Heart left ventricle (tissue), 16 donors: ENCODE data around the gene RANBP3. TPM values are rescaled to one million over a fixed set of nuclear protein-coding genes. Genes with fewer than 3 reads are reported as not detected.

Source experiments
- ATAC-seq, 4 donors: fragments of 200-7000 bp; cut with Tn5 transposase; one replicate each; pipeline ENCODE4 v1.9.1; 2020 to 2022; ENCODE audit warnings: moderate library complexity in 4 of 4, mild to moderate bottlenecking in 3 of 4, moderate number of reproducible peaks in 1 of 4
- DNase-seq, 5 donors: peaks; one replicate each; pipeline ENCODE4 v3.0.0-alpha.2; 2020
- H3K27ac ChIP-seq, 12 donors: fragments of 200-600 bp; sonication (generic) in 4 of 12; one replicate each; pipeline versions ENCODE4 v1.5.0 to v1.8.0; 2016 to 2022; ENCODE audit warnings: mild to moderate bottlenecking in 2 of 12
- H3K27me3 ChIP-seq, 9 donors: fragments of 200-600 bp; sonication (generic) in 2 of 9; one replicate each; pipeline versions ENCODE4 v1.5.1 to v1.8.0; 2016 to 2022; ENCODE audit warnings: mild to moderate bottlenecking in 3 of 9
- H3K36me3 ChIP-seq, 9 donors: fragments of 200-600 bp; sonication (generic) in 2 of 9; one replicate each; pipeline versions ENCODE4 v1.5.0 to v1.8.0; 2018 to 2022; ENCODE audit warnings: mild to moderate bottlenecking in 2 of 9
- H3K4me1 ChIP-seq, 12 donors: fragments of 200-600 bp; sonication (generic) in 4 of 12; one replicate each; pipeline versions ENCODE4 v1.5.0 to v1.8.0; 2016 to 2022; ENCODE audit warnings: mild to moderate bottlenecking in 3 of 12
- H3K4me3 ChIP-seq, 12 donors: fragments of 200-600 bp; sonication (generic) in 4 of 12; one replicate each; pipeline versions ENCODE4 v1.5.0 to v1.8.0; 2017 to 2022; ENCODE audit warnings: mild to moderate bottlenecking in 9 of 12, moderate library complexity in 4 of 12
- H3K9me3 ChIP-seq, 12 donors: fragments of 200-600 bp; sonication (generic) in 4 of 12; one replicate each; pipeline versions ENCODE4 v1.5.0 to v1.8.0; 2016 to 2022; ENCODE audit warnings: mild to moderate bottlenecking in 1 of 12
- CTCF ChIP-seq, 12 donors: fragments of 200-600 bp; sonication (generic) in 4 of 12; IDR thresholded peaks; one replicate each; pipeline versions ENCODE4 v1.5.0 to v1.8.0; 2018 to 2022; ENCODE audit warnings: antibody characterized with exemption in 12 of 12, mild to moderate bottlenecking in 5 of 12
- POLR2A ChIP-seq, 2 donors: fragments of 450-650 bp; IDR thresholded peaks; one replicate each; pipeline ENCODE4 v1.6.1; 2017; ENCODE audit warnings: antibody characterized with exemption in 2 of 2, mild to moderate bottlenecking in 2 of 2, moderate library complexity in 2 of 2
- WGBS, 4 donors: extraction: QIAGEN DNeasy Blood & Tissue Kit in 2 of 4; methylation state at CpG; one replicate each; pipeline versions ENCODE4 v1.1.5 to v1.1.7; 2013 to 2018; 5-methylcytosine and 5-hydroxymethylcytosine counted together
- intact Hi-C, 10 donors: fragments of 100-400 bp; cut with DNase I; formaldehyde crosslinking; loops; one replicate each; pipeline versions ENCODE4 v1.11.1 to v1.14.2; 2022
- polyA plus RNA-seq, 2 donors: library from polyadenylated mRNA; stranded (reverse); fragments of 200-250 nt; gene quantifications; one replicate each; pipeline ENCODE4 v1.2.3, GENCODE V29; 2013
- total RNA-seq, 9 donors: library from RNA; depleted of rRNA in 2 of 9; stranded (reverse); fragments of >200 nt in 2 of 9; fragmentation: NEBNext Ultra II Directional in 3 of 9; extraction: Animal tissue kit (Norgen Biotek cat#: 25700) in 3 of 9; gene quantifications; one replicate each; pipeline versions ENCODE4 v1.1.0 to v1.2.4, GENCODE V29; 2016 to 2023
- donor health status: ischemic (EF 13 %, LVEDD 7.1; RV severe dilation, severe dysfunction).
- donor health status: healthy with polysubstance abuse.
- donor health status: DM: no; HTN: yes; CAD: no.
- donor health status: DM: no; HTN: no; CAD: no.
- donor health status: ischemic (EF 25% LVEDD 6.9; RV normal size, moderate dysfunction).
- donor health status: ischemic (EF 25% LVEDD 5.7; RV mildly dilated, moderate dysfunction).
- donor health status: healthy.
- donor health status: DM: yes; HTN: yes; CAD: no.
- donor health status: ischemic (EF 35%, LVEDD 5.7; RV mildly dilated, moderate dysfunction).
- donor health status: nonischemic (EF 11% LVEDD 7.7; RV severe dilation, severe dysfunction).
- donor health status: DM: yes; HTN: yes; CAD: no.
- donor health status: PGD.
- donor health status: ischemic (EF 29% LVEDD 5.4; RV normal size, mild dysfunction).
- donor health status: nonischemic (EF 23%, LVEDD 6.1; RV moderate dilation, normal function).

The RANBP3 gene
- total and polyA plus RNA-seq, 11 donors = 29.4 to 80.7 (median 58.0) TPM

- no peaks in the 10 kb centered on the region for H3K9me3 ChIP-seq
- H3K4me3 ChIP-seq = no peak overlapping the region
- peaks cover 0 to 65% (median 47%) of the 10 kb centered on the region in 9 donors for H3K36me3 ChIP-seq
- peaks cover 0 to 32% (median 14%) of the 10 kb centered on the region in 12 donors for H3K4me1 ChIP-seq
- intact Hi-C loops = no loop called here
- peak overlapping the region in 6 of 12 donors; percentile 31 to 60 (median 46) for H3K27ac ChIP-seq
- ATAC-seq (peak in 3 of 4 donors; percentile 27 to 66 (median 32)), DNase-seq (no peak)
- TF ChIP-seq CTCF (IDR thresholded peaks at IDR 0.05) (no peak), POLR2A (IDR thresholded peaks at IDR 0.05) (no peak)
- 73 to 85% (median 77%) methylated on average over 29 to 42 of the region's 42 CpGs for WGBS, 4 donors
- H3K27me3 ChIP-seq = no peaks in the 10 kb centered on the region
Observed at GRCh38 chr19:5914946-5915781, 62.8 kb downstream of the RANBP3 start.

- H3K27ac ChIP-seq = peak overlapping the region in 3 of 12 donors; percentile 19 to 59 (median 29)
- intact Hi-C loops = no loop called here
- ATAC-seq = peak in 2 of 4 donors; percentile 4 to 7
- 74 to 88% (median 80%) methylated on average over 17 to 22 of the region's 22 CpGs for WGBS, 4 donors
- peaks cover 0 to 32% (median 14%) of the 10 kb centered on the region in 12 donors for H3K4me1 ChIP-seq
- no peaks in the 10 kb centered on the region for H3K9me3 ChIP-seq
- H3K4me3 ChIP-seq = no peak overlapping the region
- H3K27me3 ChIP-seq = no peaks in the 10 kb centered on the region
- no peak for DNase-seq
- H3K36me3 ChIP-seq = peaks cover 0 to 65% (median 47%) of the 10 kb centered on the region in 9 donors
- TF ChIP-seq CTCF (IDR thresholded peaks at IDR 0.05) (no peak), POLR2A (IDR thresholded peaks at IDR 0.05) (no peak)
Observed at GRCh38 chr19:5914358-5914774, 63.6 kb downstream of the RANBP3 start.

DNA sequence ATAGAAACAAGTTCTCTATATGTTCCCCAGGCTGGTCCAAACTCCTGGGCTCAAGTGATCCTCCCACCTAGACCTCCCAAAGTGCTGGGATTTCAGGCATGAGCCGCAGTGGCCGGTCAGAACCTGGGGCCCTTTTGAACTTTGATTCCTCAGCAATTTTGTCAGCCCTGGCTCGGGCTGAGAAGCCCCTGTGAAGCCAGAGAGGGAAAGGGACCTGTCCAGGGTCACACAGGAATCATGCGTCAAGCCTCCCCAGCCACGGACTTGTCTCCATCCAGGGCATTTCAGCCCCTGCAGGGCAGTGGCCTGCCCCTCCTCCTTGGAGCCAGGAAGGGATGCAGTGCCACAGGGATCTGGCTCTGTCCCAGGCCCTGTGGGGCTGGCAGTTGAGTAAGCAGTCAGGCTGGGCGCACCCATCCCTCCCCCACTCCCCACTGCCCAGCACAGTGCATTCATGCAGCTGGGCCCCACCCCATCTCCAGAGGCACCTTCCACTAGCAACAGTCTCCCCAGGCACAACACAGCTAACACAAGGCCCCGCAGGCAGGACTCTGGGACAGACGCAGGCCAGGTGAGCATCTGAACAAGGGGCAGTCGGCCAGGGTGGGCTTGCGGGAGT is 64.1 kb downstream of the RANBP3 start, which contains the start of gene CAPS:
CAPS (plus strand) TSS at position 516 of the 619 bp plus-strand sequence. CDS start 153 bp downstream, outside the sequence.
- 64 to 86% (median 80%) methylated on average over 4 to 10 of the region's 10 CpGs for WGBS, 4 donors
- H3K4me3 ChIP-seq = no peak within 1 kb of the TSS
- no peaks in the 10 kb centered on the region for H3K27me3 ChIP-seq
- peak within 1 kb of the TSS in 4 of 12 donors; percentile 29 to 60 (median 52) for H3K27ac ChIP-seq
- H3K9me3 ChIP-seq = no peaks in the 10 kb centered on the region
- DNase-seq (peak in 3 of 5 donors; percentile 54 to 78 (median 74)), ATAC-seq (peak; percentile 56 to 79 (median 78))
- TF ChIP-seq POLR2A (IDR thresholded peaks at IDR 0.05) (no peak), CTCF (IDR thresholded peaks at IDR 0.05) (no peak)
- H3K36me3 ChIP-seq = peaks cover 0 to 65% (median 47%) of the 10 kb centered on the region in 9 donors
- intact Hi-C loops = no loop called here
- peaks cover 0 to 32% (median 14%) of the 10 kb centered on the region in 12 donors for H3K4me1 ChIP-seq

GRCh38 chr19:5911366-5911765 is 66.6 kb downstream of the RANBP3 start:
- Histone ChIP-seq H3K9me3 (no peaks in the 10 kb centered on the region), H3K27me3 (no peaks in the 10 kb centered on the region), H3K4me1 (peaks cover 0 to 27% (median 12%) of the 10 kb centered on the region in 12 donors), H3K36me3 (peaks cover 0 to 43% (median 26%) of the 10 kb centered on the region in 9 donors), H3K4me3 (no peak overlapping the region), H3K27ac (no peak overlapping the region)
- TF ChIP-seq CTCF (IDR thresholded peaks at IDR 0.05) (no peak), POLR2A (IDR thresholded peaks at IDR 0.05) (no peak)
- intact Hi-C loops = no loop called here
- 89 to 100% (median 92%) methylated on average over 1 of the region's 1 CpG for WGBS, 4 donors
- DNase-seq (no peak), ATAC-seq (no peak)
